GM12872 (cell line): ENCODE results near the gene PALLD.

Experiments
- CTCF ChIP-seq: IDR thresholded peaks from 3 replicates; pipeline ENCODE4 v1.5.1; 2011; ENCODE audit warnings: low read depth, mild to moderate bottlenecking, low read length, moderate library complexity; ENCODE audit not compliant: insufficient read depth

Gene PALLD

DNA sequence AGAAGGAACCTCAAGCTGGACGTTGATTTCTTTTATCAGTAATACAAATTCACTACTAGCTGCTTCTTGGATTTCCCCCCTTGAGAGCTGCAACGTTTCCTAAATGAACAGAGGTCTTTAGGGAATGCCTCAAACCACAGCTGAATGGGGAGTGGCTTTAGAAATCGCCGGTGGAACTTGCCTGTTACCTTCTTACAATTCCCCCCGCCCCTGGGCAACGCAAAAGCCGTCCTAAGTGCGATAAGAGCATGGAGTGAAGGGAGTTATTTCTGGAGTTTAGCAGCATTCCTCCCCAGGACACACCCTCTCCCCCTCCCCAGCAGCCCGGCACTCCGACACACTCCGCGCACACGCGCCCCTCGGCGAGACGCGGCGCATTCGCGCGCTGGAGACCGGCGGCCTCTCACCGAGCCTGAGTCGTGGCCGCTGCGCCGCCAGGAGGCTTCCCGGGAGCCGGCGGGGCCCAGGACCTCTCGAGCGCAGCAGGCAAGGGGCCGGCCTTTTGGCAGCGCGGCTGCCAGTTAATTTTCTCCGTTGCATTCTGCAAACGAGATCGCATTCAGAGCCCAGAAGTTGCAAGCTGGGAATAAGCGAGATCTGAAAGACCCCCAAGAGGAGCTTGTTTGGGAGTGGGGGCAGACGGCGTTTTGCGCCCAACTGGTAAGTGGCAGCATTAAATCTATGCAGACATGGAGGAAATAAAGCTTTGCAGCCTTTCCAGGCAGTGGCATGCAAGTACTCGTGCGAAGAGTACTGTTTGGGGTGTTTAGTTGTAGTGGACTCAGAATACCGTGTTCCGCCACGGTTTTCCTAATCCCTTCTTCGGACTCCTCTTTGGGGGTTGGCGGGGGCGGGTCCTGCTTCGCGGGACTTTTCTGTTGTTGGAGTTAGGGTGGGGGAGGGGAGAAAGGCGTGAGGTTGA is 134.7 kb downstream of the PALLD start:
- TF ChIP-seq CTCF: no peak

GRCh38 chr4:168632301-168632725 is 135.5 kb downstream of the PALLD start:
- TF ChIP-seq CTCF: no peak

DNA sequence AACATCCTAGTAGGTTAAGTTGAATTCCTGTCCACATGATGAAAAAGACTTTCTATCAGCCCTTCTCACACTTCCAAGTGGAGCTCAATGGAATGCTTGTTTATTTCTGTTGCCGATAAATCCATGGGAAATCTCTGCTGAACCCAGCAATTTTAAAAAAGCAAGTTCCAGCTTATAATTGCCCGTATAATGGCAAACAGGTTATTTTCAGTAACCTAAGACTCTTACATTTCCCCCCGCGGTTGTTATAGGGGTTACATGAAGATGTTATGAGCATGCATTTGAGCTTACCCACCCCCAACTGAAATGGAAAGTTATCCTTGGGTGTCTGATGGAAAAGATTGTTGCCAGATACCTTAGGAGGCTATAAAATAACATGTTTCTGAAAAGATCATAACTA is 136.2 kb downstream of the PALLD start:
- no peak for TF ChIP-seq CTCF

DNA sequence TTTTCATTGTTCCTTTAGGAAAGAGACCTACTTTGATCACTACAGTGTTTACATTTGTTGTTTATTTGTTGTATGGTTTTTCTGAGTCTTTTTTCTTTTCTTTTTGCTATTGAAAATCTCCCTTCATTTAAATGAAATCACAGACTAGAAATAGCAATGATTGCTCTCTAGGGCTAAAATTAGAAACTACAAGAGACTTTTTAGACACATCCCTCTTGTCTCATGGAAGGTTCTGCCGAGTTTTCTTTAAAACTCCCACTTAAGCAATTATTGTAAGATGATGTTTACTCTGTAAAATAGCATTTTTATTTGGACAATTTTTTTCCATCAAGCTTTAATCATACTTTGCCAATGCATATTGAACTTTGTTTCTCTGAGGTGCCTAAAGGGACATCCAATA is 136.6 kb downstream of the PALLD start:
- no peak for TF ChIP-seq CTCF

DNA sequence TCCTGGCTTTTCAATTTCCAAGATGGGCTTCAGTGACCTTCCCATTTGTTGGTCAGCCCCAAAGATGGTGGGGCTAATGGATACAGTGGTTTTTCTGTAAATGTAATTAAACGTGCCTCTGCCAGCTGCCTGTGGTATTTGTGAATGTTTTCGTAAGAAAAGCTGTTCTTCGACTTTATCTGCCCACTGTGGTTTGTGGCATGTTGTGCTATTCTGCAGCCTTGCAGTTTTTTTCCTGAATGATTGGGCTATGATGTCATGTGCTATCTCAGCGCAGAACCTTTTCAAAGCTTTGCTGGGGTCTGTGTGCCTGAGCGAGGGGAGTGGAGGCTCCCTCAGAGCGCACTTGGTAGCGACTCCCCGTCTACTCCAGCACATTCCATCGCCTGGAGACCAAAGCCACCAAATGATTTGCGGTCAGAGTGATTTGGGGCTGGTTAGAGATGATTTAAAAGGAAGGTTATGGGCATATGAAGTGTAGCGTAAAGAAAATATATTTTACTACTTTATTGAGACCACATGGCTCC is 137.5 kb downstream of the PALLD start:
- no peak for TF ChIP-seq CTCF

DNA sequence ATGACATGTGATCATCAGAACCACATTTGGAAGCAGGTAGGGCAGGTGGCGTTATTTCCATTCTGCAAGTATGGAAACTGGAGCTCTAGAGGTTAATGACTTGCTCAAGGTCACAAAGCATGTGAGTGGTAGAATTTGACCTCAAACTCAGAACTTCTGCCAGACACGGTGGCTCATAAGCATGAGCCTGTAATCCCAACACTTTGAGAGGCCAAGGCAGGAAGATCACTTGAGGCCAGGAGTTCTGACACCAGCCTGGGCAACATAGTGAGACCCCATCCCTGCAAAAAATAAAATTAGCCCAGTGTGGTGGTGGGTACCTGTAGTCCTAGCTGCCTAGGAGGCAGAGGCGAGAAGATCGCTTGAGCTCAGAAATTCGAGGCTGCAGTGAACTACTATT is 139.2 kb downstream of the PALLD start:
- TF ChIP-seq CTCF: no peak

DNA sequence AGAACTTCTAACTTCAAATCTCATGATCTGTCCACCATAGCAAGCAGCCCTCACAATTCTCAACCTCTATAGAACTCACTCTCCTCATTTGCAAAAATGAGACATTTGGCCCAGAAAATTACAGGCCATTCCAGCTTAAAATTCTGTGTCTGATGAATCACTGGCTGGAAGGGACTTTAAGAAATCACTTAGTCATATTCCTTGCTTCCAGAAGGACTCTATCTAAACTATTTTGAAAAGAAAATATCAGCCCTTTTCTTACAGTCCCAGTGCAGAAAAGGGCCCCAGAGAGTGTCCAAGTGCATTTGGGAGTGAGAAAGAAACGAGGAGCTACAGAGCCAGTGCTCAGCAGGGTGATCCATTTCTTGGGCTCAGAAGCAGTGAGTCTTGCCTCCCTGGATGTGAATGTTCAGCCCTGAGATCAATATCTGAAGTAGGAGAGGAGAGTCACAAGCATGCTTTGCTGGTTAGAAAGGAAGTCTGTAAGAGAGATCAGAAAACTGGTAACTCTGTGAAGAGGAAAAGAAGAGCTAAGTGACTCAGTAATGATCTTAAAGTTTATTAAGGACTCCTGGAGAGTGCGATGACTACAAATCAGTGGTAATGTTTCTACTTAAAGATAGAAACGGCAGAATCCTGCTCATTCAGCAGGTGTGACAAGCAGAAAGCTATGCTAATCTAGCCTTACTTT is 139.8 kb downstream of the PALLD start:
- no peak for TF ChIP-seq CTCF
